ENCODE results near the gene SERINC4.
"Not testable (repeated sequence)": the region's sequence is repeated elsewhere in the genome, so short reads cannot be mapped to it uniquely, and the experiment has no call there.

Gene SERINC4

GRCh38 chr15:43799945-43800285 is at the start of gene SERINC4:
SERINC4 (minus strand) TSS chr15:43800220; CDS start chr15:43799986, 234 bp downstream.
- no peak for DNase-seq

GRCh38 chr15:43845421-43845820 is 45.4 kb upstream of the SERINC4 start:
- DNase-seq, result no peak

DNA sequence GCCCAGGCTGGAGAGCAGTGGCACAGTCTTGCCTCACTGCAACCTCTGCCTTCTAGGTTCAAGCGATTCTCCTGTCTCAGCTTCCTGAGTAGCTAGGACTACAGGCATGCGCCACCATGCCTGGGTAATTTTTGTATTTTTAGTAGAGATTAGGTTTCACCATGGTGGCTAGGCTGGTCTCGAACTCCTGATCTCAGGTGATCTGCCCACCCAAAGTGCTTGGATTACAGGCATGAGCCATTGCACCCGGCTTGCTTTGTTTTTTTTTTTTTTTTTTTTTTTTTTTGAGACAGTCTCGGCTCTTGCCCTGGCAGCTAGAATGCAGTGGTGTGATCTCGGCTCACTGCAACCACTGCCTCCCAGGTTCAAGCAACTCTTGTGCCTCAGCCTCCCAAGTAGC is 32.5 kb upstream of the SERINC4 start:
- not testable (repeated sequence) for DNase-seq

- DNase-seq, result not testable (repeated sequence)
These were observed 31.6 kb upstream of the SERINC4 start for GRCh38 chr15:43831519-43832052.

DNA sequence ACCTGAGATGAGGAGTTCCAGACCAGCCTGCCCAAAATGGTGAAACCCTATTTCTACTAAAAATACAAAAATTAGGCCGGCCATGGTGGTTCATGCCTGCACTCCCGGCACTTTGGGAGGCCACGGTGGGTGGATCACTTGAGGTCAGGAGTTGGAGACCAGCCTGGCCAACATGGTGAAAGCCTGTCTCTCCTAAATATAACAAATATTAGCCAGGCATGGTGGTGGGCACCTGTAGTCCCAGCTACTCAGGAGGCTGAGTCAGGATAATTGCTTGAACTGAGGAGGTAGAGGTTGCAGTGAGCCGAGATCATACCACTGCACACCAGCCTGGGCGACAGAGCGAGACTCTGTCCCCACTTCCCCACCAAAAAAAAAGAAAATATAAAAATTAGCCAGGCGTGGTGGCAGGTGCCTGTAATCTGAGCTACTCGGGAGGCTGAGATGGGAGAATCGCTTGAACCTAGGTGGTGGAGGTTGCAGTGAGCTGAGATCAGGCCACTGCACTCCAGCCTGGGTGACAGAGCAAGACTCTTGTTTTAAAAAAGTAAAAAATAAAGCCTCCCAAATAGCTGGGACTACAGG is 30.8 kb upstream of the SERINC4 start:
- DNase-seq, result not testable (repeated sequence)

DNA sequence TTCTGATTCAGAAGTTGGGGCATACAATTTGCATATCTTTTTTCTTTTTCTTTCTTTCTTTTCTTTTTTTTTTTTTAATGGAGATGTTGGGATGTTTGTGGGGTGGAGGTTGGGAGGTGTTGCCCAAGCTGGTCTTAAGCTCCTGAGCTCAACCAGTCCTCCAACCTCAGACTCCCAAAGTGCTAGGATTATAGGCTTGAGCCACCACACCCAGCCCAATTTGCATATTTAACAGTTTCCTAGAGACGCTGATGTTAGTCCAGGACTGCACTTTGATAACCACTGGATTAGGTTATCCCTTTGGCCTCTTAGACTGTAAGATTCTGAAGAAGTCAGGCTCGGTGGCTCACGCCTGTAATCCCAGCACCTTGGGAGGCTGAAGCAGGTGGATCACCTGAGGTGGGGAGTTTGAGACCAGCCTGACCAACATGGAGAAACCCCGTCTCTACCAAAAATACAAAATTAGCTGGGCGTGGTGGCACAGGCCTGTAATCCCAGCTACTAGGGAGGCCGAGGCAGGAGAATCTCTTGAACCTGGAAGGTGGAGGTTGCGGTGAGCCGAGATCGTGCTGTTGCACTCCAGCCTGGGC is 30.0 kb upstream of the SERINC4 start:
- not testable (repeated sequence) for DNase-seq

DNA sequence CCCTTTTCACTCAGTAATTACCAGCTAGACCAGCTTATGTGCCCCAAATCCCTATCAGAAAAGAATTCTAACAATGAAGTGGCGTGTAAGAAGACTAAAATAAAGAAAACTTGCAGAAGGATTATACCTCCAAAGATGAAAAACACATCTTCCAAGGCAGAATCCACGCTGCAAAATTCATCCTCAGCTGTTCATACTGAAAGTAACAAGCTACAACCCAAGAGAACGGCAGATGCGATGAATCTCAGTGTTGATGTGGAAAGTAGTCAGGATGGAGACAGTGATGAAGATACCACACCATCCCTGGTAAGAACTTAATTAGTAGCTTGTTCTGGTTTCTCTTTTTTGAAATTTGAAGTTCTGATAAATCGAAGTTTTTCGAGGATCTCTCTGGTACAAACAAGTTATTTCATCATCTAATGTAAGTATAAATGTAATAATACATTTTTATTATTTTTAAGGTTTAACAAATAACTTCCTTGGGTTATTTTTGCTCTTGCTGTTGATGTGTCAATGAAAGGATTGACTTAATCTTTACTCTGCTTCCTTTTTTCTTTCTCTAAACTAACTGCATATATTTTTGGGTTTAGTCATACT is 28.1 kb upstream of the SERINC4 start:
- DNase-seq, result peak in 1 of 2 experiments; percentile 21

DNA sequence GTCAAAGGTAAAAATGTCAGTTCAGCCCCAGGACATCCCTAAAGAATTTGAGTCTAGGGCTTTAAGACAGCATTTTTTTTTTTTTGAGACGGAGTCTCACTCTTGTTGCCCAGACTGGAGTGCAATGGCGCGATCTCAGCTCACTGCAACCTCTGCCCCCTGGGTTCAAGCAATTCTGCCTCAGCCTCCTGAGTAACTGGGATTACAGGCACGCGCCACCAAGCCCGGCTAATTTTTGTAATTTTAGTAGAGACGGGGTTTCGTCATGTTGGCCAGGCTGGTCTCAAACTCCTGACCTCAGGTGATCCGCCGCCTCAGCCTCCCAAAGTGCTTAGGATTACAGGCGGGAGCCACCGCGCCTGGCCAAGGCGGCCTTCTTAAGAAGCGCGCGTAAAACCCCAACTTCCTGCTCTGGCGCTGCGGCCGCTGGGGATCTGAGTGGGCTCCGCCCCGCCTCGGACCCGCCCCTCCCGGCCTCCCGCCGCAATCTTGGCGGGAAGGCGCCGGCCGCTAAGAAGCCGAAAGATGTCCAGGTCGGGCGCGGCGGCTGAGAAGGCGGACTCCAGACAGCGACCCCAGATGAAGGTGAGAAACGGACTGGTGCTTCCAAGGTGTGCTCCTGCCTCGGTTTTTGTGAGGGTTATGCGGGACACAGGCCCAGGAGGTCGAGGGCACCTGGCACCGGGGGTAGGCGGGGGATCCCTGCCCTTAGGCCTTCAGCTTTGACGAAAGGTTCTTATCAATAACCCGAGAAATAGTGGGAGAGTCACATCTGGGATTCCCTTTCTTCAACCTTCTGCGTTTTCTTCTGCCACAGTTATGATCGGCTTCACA is 26.7 kb upstream of the SERINC4 start, which contains the start of gene WDR76:
TSS of gene WDR76 (plus strand) at position 495 of the 834 bp plus-strand sequence. CDS start at position 526, 31 bp downstream.
- peak; percentile 84 to 89 for DNase-seq

DNA sequence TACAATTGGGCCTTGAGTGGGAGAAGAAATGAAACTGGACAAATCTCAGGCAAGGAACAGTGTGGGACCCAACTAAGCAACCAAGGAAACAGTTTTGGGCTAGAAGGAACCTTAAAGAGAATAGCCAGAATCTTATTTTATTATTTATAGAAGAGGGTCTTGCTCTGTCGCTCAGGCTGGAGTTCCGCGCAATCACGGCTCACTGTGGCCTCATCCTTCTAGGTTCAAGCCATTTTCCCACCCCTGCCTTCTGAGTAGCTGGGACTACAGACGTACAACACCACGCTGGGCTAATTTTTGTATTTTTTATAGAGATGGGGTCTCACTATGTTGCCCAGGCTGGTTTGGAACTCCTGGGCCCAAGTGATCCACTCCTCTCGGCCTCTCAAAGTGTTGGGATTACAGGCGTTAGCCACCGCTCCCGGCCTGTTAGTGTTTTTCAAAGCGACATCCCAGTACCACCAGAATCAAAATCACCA is 26.0 kb upstream of the SERINC4 start:
- no peak for DNase-seq

GRCh38 chr15:43825305-43825704 is 25.3 kb upstream of the SERINC4 start:
- peak; percentile 13 to 15 for DNase-seq

GRCh38 chr15:43824302-43825246 is 24.6 kb upstream of the SERINC4 start, which contains the start of gene MFAP1:
MFAP1 (minus strand) TSS chr15:43824690; CDS start chr15:43824569, 121 bp downstream.
- DNase-seq, result peak; percentile 89 to 93

- no peak for DNase-seq
These were observed 21.5 kb upstream of the SERINC4 start for GRCh38 chr15:43821505-43821904.

DNA sequence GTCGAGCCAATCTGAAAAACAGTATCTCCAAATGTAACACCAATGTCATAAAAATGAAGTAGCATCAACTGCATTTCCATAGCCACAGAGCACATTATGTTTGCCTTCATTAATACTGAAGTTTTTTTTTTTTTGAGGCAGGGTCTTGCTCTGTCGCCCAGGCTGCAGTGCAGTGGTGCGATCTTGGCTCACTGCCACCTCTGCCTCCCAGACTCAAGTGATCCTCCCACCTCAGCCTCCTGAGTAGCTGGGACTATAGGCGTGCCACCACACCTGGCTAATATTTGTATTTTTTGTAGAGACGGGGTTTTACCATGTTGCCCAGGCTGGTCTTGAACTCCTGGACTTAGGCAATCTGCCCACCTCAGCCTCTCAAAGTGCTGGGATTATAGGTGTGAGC is 15.0 kb upstream of the SERINC4 start:
- DNase-seq, result not testable (repeated sequence)

- no peak for DNase-seq
These were observed 9.1 kb upstream of the SERINC4 start for GRCh38 chr15:43808960-43809678.

DNA sequence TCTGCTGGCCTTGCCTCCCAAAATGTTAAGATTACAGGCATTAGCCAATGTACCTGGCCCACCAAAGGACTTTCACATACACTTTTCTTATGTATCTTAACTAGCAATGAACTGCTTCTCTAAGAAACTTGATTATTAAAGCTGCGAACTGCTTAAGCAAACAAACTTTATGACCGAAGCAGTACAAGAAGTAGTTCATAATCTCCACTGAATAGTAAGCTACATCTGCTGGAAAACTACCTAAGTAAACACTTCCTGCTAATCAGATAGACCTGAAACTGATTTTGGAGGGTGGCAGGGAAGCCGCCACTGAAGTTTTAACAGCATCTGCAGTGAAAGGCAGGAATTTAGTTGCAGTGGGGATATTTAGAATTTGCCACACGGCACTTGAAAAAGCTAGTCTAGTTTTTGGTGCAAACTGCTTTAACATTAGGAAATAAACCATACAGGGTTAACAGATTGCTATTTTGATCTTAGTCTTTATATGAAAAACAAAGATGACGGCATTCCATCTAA is 8.5 kb upstream of the SERINC4 start:
- no peak for DNase-seq

DNA sequence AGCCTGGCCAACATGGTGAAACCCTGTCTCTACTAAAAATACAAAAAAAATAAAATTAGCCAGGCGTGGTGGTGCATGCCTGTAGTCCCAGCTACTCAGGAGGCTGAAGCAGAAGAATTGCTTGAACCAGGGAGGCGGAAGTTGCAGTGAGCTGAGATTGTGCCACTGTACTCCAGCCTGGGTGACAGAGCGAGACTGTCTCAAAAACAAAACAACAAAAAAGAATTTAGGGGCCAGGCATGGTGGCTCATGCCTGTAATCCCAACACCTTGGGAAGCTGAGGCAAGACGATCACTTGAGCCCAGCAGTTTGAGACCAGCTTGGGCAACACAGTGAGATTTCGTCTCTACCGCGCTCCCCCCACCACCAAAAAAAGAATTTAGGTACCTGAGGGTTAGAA is 2.7 kb upstream of the SERINC4 start:
- DNase-seq, result not testable (repeated sequence)

DNA sequence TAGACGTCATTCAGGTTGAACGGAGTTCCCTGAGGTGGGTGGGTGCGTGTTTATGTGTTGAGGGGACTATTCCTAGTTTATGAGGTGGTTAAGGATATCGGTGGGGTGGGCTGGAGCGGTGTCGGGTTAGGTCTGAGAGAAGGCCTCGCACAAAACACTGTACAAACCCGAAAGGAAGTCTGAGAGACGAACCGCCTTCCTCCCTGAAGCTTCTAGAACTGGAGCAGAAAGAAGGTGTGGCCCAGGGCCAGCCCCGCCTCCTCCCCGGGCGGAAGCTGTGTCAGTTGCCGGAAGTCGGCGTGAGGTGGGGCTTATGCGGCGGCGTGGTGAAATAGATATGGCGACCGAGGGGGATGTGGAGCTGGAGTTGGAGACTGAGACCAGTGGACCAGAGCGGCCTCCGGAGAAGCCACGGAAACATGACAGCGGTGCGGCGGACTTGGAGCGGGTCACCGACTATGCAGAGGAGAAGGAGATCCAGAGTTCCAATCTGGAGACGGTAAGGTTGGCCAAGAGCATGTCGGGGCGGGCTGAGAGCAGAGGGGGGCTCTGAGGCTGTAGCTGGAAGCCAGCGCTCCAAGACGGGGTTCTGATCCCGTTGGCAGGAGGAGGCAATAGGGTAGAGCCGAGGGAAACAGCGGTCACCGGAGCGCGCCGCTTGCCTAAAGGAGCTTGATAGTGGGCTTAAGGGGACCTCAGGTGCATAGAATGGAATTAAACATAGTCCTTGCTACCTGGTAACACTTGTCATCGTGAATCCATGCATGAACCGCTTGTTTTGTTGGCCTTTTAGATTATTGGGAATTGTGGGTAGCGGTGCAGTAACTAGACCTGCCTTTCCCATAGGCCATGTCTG is 494 bp upstream of the SERINC4 start, which contains the start of gene HYPK:
TSS of gene HYPK (plus strand) at position 314 of the 856 bp plus-strand sequence. CDS start at position 338, 24 bp downstream.
- peak; percentile 91 to 93 for DNase-seq

DNA sequence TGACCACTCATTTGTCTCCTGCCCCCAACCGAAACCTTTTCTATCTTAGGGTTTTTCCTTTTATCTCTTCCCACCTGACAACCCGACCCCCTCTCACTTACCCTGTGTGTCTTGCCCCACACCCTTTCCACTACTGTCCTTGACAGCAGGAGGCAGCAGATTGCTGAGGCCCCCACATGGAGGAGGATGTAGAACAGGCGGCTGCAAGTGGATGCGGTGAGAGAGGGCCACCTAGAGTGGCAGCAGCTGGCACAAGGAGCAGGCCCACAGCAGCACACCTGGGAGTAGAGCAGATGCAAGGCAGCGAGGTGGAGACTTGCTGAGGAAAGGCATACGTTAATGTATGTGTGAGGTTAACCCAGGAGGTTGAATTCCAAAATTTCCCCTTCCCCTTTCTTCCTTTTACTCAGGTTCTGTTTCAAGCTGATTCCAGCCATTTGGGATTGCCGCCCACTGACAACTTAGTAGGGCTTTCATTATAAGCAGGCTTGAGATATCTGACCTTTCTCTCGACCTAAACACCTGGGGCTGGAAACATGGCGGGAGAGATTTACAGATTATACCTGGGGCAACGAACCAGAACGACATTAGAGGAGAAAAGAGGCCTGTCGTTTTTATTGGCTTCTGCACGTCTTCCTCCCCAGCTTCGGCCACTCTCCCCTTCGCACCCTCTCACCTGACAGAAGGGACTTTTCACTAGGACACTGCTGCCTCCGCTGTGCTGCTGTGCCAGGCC is 643 bp downstream of the SERINC4 start:
- no peak for DNase-seq

DNA sequence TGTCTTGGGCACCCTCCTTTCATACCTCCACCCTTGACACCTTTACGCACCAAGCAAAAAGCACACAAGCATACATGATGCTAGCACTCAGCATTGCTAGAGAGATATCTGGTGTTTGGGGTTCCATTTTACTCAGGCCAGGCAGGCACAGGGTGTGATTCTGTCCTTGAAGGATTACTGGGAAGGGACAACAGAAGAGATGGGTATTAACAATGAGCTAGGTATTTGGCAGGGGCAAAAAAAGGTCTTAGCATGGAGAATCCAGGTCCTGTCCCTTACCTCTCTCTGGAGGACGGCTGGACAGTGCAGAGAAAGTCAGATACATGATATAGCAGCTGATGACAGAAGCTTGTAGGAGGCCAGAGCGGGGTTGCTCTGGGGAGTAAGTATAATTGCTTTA is 3.5 kb downstream of the SERINC4 start:
- no peak for DNase-seq
